T-helper 2 cell treated with Interferon-gamma antibody and Interleukin-4, amounts not matched to agents 100 ng/mL and 5 ng/mL, for 36 hours (primary cell): Measurements from ENCODE around the gene NOTCH2. TPM values are rescaled to one million over a fixed set of nuclear protein-coding genes. Genes with fewer than 3 reads are reported as not detected.
"Not testable (repeated sequence)": the region's sequence is repeated elsewhere in the genome, so short reads cannot be mapped to it uniquely, and the experiment has no call there.

Experiments used
- intact Hi-C: fragments of 100-400 bp; cut with micrococcal nuclease; formaldehyde crosslinking; loops from one replicate; pipeline ENCODE4 v1.15.1; 2023
- total RNA-seq: library from RNA; stranded (reverse); gene quantifications from 2 replicates; pipeline ENCODE4 v1.2.3, GENCODE V29; 2022

Gene NOTCH2
- 107 and 112 TPM in 2 replicates for total RNA-seq

- intact Hi-C loops: not testable (repeated sequence)
These were observed at the start of gene NOTCH2 for GRCh38 chr1:120069067-120069919. Gene NOTCH2, minus strand, starts transcription at chr1:120069662. Its CDS starts 256 bp downstream, at chr1:120069406.

GRCh38 chr1:120117371-120118177 is 48.1 kb upstream of the NOTCH2 start:
- intact Hi-C loops: not testable (repeated sequence)

DNA sequence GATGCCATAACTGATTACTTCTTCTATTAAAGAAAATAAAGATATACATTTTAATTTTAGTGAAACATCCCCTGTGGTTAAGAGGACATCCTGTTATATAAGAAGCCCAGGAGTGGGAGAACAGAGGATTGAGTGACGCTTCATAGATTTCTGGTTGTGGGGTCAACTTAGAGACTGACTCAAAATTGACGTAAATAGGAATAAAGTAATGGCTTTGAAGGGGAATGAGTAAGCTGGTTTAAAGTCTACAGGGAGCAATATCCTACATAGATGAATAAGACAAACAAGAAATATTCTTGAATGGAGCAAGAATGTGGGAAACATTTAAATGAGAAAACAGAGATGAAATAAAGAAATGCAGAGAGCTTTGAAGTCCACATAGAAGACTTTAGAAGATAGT is 46.6 kb upstream of the NOTCH2 start:
- intact Hi-C loops: not testable (repeated sequence)

DNA sequence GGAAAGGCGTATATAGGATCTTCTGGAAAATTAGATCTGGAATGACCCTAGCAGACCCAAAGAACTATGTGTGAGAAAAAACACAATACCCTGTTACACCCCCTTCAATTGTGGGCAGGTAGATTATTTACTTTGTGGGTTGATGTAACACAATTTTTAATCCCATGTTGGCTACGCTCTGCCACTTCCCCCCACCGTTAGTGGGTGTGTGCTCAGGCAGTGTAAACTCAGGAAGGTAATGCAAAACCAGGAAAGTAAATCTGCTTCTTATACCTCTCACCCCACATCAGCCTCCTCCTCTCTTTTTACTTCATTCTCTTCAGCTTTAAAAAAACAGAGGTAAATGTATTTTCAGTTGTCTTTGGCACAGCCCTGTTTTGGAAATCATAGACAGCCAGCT is 43.7 kb upstream of the NOTCH2 start:
- intact Hi-C loops: not testable (repeated sequence)

DNA sequence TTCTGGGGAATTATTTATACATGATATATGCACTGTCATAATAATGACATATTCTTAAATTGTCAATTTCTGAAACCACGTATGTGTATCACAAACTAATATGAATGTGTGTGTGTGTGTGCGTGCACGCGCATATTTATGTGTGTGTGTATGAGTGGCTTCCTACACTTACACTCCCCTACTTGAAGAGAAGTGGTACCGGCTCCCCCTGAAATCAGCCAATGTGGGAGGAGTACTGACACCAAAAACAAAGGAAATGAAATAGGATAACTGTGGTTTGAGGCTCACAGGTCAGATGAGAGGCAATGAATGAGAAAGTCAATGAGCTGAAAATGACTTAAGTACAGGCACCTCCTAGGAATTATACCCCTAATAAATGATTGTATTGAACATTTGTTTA is 42.8 kb upstream of the NOTCH2 start:
- intact Hi-C loops: not testable (repeated sequence)

DNA sequence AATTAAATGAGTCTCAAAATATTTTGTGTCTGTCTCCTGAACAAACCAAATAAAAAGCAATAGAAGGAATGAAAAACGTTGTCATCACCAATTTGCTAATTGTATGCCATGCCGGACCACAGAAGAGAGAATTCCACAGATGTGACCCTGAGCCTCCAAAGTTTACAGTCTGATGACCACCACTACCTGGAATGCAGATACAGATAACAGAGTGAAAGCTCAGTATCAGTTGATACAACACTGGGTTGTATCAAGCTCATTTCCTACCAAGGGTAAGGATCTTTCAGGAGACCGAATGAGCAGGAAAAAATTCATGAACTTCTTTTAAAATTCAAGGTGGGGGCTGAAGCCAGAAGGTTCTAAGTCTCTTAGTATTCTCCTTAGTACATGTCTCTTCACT is 42.3 kb upstream of the NOTCH2 start:
- intact Hi-C loops: not testable (repeated sequence)

DNA sequence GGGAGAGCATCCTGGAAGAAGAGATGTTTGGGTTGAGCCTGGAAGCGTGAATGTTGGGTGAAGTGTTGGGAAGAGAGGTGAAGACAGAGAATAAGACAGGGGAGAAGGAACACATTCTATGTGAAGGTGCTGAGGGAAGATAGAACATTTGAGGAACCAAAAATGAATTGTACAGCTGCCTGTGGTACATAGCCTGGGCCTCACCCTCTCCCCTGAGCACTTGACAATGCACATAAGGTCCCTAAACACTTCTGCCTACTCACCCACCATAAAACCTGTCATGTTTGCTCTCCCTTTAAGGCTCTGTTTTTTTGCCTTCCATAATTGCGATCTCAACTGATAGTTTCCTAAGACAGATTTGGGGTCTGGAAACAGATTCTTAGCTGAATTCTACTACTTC is 41.5 kb upstream of the NOTCH2 start:
- intact Hi-C loops: not testable (repeated sequence)

DNA sequence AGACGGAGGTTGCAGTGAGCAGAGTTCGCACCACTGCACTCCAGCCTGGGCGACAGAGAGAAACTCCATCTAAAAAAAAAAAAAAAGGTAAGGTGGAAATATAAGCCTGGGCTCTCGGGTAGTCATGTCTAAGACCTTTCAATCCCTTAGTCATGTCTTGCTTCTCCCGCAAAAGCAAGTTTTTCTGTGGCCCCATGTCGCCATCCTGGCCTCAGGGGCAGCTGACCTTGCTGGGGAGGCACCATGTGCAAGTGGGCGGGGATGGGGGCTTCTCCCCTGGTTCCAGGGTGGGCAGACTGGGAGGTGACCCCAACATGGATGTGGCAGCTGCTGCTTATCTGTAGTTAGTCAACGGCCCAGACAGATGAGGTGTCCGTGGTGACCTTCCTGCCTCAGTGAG is 40.2 kb upstream of the NOTCH2 start:
- intact Hi-C loops: not testable (repeated sequence)

GRCh38 chr1:120109180-120109579 is 39.7 kb upstream of the NOTCH2 start:
- intact Hi-C loops: not testable (repeated sequence)

- intact Hi-C loops: not testable (repeated sequence)
These were observed 35.8 kb upstream of the NOTCH2 start for GRCh38 chr1:120105288-120105687.

- intact Hi-C loops: not testable (repeated sequence)
These were observed 34.3 kb upstream of the NOTCH2 start for GRCh38 chr1:120103768-120104167.

DNA sequence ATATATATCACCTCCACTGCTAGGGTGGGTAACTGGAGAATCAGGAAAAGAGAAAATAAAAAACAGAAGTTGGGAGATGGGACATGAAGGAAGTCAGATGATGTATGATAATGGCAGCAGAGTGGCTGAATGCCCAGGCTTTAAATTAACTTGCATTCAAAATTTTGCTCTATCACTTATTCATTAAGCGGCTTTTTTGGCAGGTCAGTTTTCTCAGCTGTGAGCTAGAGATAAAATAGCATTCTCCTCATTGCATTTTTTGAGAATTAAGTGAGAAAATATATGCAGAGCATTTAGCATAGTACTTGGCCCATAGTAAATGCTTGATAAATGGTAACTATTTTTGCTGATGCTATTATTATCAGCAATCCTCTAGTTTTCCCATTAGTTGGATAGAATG is 32.1 kb upstream of the NOTCH2 start:
- intact Hi-C loops: not testable (repeated sequence)

GRCh38 chr1:120100590-120100989 is 31.1 kb upstream of the NOTCH2 start:
- intact Hi-C loops: not testable (repeated sequence)

DNA sequence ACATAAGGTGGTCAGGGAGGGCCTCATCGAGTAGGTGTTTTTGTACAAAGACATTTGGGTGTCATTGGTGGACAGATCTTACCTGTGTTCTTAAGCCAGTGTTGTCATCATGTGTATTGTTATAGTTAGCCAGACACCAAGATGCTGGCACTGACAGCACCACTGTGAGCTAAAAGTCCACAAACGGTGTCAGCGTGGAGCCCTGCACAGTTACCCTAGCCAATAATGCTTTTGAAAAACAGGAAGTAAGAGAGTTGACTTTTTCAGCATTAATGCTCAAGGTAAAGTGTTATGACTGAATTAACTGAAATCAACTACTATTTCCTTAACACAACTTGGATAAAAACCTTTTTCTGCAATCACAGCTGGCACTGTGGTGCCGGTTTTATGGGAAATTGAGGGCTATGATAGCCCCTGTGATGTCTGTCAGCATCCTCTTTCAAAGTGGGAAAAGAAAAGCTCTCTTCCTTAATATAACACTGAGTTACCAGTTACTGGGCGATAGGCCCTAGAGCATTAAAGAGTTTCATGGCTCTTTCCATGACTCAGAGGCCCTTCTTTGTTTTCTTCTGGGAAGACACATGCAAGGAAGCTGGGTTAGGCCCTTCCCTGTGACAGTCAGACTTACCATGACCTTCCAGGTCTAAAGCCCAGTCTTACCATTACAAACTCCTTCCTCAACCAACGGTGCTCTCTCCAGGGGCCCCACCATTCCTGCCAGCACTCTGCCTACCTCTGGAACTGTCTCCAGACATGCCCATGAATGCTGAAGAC is 29.7 kb upstream of the NOTCH2 start:
- intact Hi-C loops: not testable (repeated sequence)

GRCh38 chr1:120096981-120097545 is 27.6 kb upstream of the NOTCH2 start:
- intact Hi-C loops: not testable (repeated sequence)

GRCh38 chr1:120093548-120094181 is 24.2 kb upstream of the NOTCH2 start:
- intact Hi-C loops: not testable (repeated sequence)

DNA sequence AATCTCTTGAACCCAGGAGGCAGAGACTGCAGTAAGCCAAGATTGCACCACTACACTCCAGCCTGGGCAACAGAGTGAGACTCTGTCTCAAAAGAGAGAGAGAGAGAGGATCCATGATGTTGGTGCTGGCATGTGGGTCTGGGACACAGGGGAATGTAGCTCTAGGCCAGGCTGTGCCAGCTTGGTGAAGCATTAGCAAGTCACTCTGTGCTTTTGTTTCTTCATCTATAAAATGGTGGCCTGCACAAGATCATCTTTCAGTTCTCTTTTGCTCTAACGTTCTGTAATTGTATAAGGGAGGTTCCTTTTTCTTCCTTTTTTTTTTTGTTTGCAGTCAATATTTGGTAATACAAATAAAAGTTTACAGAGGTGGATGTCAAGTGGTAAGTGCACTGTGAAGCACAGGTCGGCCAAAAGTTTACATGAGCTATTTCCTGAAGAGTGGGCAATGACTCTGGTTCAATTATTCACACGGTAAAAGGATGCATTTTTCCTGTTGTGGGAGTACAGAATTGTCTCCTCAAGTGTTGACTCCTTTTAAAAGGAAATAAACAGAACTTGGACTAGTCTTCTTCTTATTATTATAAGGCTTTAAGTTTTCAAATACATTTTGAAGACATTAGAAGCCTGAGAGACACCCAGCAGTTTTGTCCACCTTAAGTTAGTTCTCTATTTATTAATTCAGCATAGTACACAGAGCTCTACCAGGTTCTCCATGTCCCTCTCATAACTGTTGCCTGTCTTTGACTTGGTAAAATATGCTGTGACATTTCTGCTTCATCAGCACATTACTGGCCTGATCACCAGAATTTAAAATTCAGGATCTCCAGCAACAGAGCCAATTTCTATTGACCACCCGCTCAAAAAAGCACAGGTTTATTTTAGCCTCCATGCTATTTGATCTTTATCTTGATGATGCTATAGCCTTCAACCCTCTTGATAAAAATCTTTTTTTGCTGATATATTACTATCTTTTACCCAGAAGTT is 23.1 kb upstream of the NOTCH2 start:
- intact Hi-C loops: not testable (repeated sequence)

GRCh38 chr1:120090830-120091229 is 21.4 kb upstream of the NOTCH2 start:
- intact Hi-C loops: not testable (repeated sequence)

DNA sequence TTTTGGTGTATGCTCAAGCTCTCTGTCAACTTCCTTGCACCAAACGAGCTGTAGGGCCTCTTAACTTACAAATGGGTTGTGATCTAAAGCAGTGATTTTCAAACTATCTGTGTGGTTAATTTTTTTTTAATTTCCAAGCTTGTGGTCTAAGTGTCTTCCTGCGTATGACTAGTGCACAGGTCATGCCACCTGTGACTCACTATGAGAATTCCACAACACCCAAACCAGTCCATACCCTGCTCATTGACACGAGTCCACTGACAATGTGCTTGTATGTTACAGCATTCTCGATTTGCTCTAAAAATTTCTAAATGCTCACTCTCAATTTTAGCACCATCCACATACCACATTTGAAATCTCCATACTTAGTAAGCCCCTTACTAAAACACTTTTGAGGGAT is 18.5 kb upstream of the NOTCH2 start:
- intact Hi-C loops: not testable (repeated sequence)

- intact Hi-C loops: not testable (repeated sequence)
These were observed 405 bp upstream of the NOTCH2 start for GRCh38 chr1:120069920-120070214.
